ENCODE data around the gene AXIN1.
A peak's percentile ranks its signal among the peaks of the same experiment; 100 is the strongest.

Gene AXIN1

GRCh38 chr16:320206-320605, 32.3 kb downstream of the AXIN1 start:
- no peak for DNase-seq (ENCODE audit: low read depth)
- no peak for TF ChIP-seq CTCF (conservative IDR thresholded peaks at IDR 0.05; ENCODE audit: low read depth, low read length)
- H3K4me3 ChIP-seq (ENCODE audit: low read length), result no peak overlapping the region

- H3K4me3 ChIP-seq (ENCODE audit: low read length), result no peak overlapping the region
- DNase-seq (ENCODE audit: low read depth), result no peak
- TF ChIP-seq CTCF (conservative IDR thresholded peaks at IDR 0.05; ENCODE audit: low read depth, low read length), result peak; percentile 14
Measured at GRCh38 chr16:318628-319027, 33.9 kb downstream of the AXIN1 start.

- DNase-seq (ENCODE audit: low read depth), result no peak
- no peak for TF ChIP-seq CTCF (conservative IDR thresholded peaks at IDR 0.05; ENCODE audit: low read depth, low read length)
- H3K4me3 ChIP-seq (ENCODE audit: low read length), result no peak overlapping the region
Measured at GRCh38 chr16:317583-317982, 34.9 kb downstream of the AXIN1 start.

GRCh38 chr16:316741-317464, 35.6 kb downstream of the AXIN1 start:
- DNase-seq (ENCODE audit: low read depth), result no peak
- no peak overlapping the region for H3K4me3 ChIP-seq (ENCODE audit: low read length)
- TF ChIP-seq CTCF (conservative IDR thresholded peaks at IDR 0.05; ENCODE audit: low read depth, low read length), result no peak

- no peak for TF ChIP-seq CTCF (conservative IDR thresholded peaks at IDR 0.05; ENCODE audit: low read depth, low read length)
- DNase-seq (ENCODE audit: low read depth), result no peak
- H3K4me3 ChIP-seq (ENCODE audit: low read length), result no peak overlapping the region
Measured at GRCh38 chr16:314795-315299, 37.7 kb downstream of the AXIN1 start.

- no peak for TF ChIP-seq CTCF (conservative IDR thresholded peaks at IDR 0.05; ENCODE audit: low read depth, low read length)
- DNase-seq (ENCODE audit: low read depth), result no peak
Measured at GRCh38 chr16:314351-314750, 38.2 kb downstream of the AXIN1 start.

GRCh38 chr16:311725-312124, 40.8 kb downstream of the AXIN1 start:
- no peak overlapping the region for H3K4me3 ChIP-seq (ENCODE audit: low read length)
- no peak for TF ChIP-seq CTCF (conservative IDR thresholded peaks at IDR 0.05; ENCODE audit: low read depth, low read length)
- no peak for DNase-seq (ENCODE audit: low read depth)

More at GRCh38 chr16:314351-314750, 38.2 kb downstream of the AXIN1 start:
- no peak overlapping the region for H3K4me3 ChIP-seq (ENCODE audit: low read length)

Data from retinal pigment epithelial cell (primary cell).